ENCODE results near the gene HNRNPR.

DNA sequence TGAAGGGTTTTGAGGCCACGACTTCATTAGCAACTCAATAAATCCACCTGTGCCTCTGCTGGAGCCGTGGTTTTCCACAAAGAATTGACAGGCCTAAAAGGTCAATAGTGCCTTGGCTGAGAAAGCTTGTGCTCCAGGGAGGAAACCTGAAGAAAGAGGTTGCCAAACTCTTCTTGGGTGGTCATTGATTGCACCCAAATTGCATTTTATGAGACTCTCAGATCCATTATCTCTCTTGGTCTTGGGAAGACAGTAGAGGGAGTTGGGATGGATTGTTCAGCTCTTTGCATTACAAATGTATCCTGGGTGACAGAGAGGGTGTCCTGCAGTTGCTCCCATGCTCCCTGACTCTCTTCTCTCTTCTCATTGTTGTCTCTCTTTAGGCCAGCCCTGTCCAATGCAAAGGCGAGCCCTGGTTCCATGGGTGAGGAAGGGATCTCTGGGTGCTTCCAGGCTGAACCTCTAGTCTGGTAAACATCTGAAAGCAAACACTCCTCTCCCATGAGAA lies 80.7 kb downstream of the HNRNPR start:
- TF ChIP-seq, protein P1, sequence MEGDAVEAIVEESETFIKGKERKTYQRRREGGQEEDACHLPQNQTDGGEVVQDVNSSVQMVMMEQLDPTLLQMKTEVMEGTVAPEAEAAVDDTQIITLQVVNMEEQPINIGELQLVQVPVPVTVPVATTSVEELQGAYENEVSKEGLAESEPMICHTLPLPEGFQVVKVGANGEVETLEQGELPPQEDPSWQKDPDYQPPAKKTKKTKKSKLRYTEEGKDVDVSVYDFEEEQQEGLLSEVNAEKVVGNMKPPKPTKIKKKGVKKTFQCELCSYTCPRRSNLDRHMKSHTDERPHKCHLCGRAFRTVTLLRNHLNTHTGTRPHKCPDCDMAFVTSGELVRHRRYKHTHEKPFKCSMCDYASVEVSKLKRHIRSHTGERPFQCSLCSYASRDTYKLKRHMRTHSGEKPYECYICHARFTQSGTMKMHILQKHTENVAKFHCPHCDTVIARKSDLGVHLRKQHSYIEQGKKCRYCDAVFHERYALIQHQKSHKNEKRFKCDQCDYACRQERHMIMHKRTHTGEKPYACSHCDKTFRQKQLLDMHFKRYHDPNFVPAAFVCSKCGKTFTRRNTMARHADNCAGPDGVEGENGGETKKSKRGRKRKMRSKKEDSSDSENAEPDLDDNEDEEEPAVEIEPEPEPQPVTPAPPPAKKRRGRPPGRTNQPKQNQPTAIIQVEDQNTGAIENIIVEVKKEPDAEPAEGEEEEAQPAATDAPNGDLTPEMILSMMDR (IDR thresholded peaks at IDR 0.05): no peak
- TF ChIP-seq POLR2AphosphoS5 (IDR thresholded peaks at IDR 0.05) (no peak), POLR2A (IDR thresholded peaks at IDR 0.05) (no peak)

Data from sigmoid colon (tissue), 4 donors.